CD4-positive, alpha-beta memory T cell (primary cell): ENCODE data around the gene AK8. TPM values are rescaled to one million over a fixed set of nuclear protein-coding genes. Genes with fewer than 3 reads are reported as not detected.

Source experiments
- CTCF ChIA-PET: fragments of 350-600 bp; sonication (Branson Sonifier 250); formaldehyde crosslinking; loops from one replicate; lab custom pipeline; 2021; ENCODE audit warnings: inconsistent platforms; ENCODE audit not compliant: partially characterized antibody; lab: Charles Lee
- POLR2A ChIA-PET: fragments of 350-600 bp; sonication (Branson Sonifier 250); formaldehyde crosslinking; loops from one replicate; lab custom pipeline; 2021; ENCODE audit not compliant: partially characterized antibody; lab: Charles Lee
- DNase-seq, 5 donors: peaks; one replicate each; pipeline versions ENCODE4 v3.0.0 to v3.0.0-alpha.2; 2020 to 2022; ENCODE audit warnings: mixed read lengths in 1 of 5
- H3K27ac ChIP-seq: one replicate; pipeline ENCODE4 v1.7.0; 2013; ENCODE audit warnings: low read depth, low read length
- H3K27me3 ChIP-seq: 2 replicates; pipeline ENCODE4 v1.7.0; 2013; ENCODE audit warnings: mild to moderate bottlenecking, low read length, moderate library complexity; ENCODE audit not compliant: insufficient read depth
- H3K36me3 ChIP-seq: 2 replicates; pipeline ENCODE4 v1.7.0; 2013; ENCODE audit warnings: mild to moderate bottlenecking, low read length, moderate library complexity; ENCODE audit not compliant: insufficient read depth
- H3K4me1 ChIP-seq: 2 replicates; pipeline ENCODE4 v1.7.0; 2013; ENCODE audit warnings: mild to moderate bottlenecking, low read length, moderate library complexity; ENCODE audit not compliant: insufficient read depth
- H3K4me3 ChIP-seq, 2 donors: one replicate each; pipeline ENCODE4 v1.7.0; 2013; ENCODE audit warnings: low read length in 2 of 2, mild to moderate bottlenecking in 1 of 2
- H3K9me3 ChIP-seq, 2 donors: one replicate each; pipeline ENCODE4 v1.7.0; 2013; ENCODE audit warnings: low read length in 2 of 2, control low read depth in 1 of 2; ENCODE audit not compliant: control insufficient read depth in 1 of 2
- H3K27ac Mint-ChIP-seq, 7 donors: one replicate each; pipeline ENCODE4 v1.8.0; 2020 to 2021; ENCODE audit warnings: mixed read lengths in 7 of 7, mild to moderate bottlenecking in 6 of 7, inconsistent platforms in 3 of 7, moderate library complexity in 3 of 7
- H3K27me3 Mint-ChIP-seq, 2 donors: one replicate each; pipeline ENCODE4 v1.8.0; 2020 to 2021; ENCODE audit warnings: mixed read lengths in 2 of 2
- H3K36me3 Mint-ChIP-seq, 2 donors: one replicate each; pipeline ENCODE4 v1.8.0; 2020 to 2021; ENCODE audit warnings: mixed read lengths in 2 of 2, inconsistent platforms in 1 of 2, mild to moderate bottlenecking in 1 of 2
- H3K4me1 Mint-ChIP-seq, 4 donors: one replicate each; pipeline ENCODE4 v1.8.0; 2020 to 2021; ENCODE audit warnings: mixed read lengths in 4 of 4, mild to moderate bottlenecking in 1 of 4
- H3K4me3 Mint-ChIP-seq, 8 donors: one replicate each; pipeline ENCODE4 v1.8.0; 2020 to 2021; ENCODE audit warnings: mixed read lengths in 8 of 8, mild to moderate bottlenecking in 7 of 8, moderate library complexity in 6 of 8, inconsistent platforms in 3 of 8
- H3K9me3 Mint-ChIP-seq, 8 donors: one replicate each; pipeline ENCODE4 v1.8.0; 2020 to 2021; ENCODE audit warnings: mixed read lengths in 8 of 8, mild to moderate bottlenecking in 5 of 8, inconsistent platforms in 3 of 8, moderate library complexity in 1 of 8
- intact Hi-C: fragments of 100-400 bp; cut with micrococcal nuclease; formaldehyde crosslinking; loops from one replicate; pipeline ENCODE4 v1.15.1; 2023
- polyA plus RNA-seq, 2 donors: library from polyadenylated mRNA; unstranded; fragments of 300-500 nt; fragmentation: Illumina TruSeq; gene quantifications; one replicate each; pipeline ENCODE4 v1.2.3, GENCODE V29; 2021
- total RNA-seq, 2 experiments: library from RNA; stranded (reverse); gene quantifications; one replicate each; pipeline ENCODE4 v1.2.3, GENCODE V29; 2021

The AK8 gene
- total and polyA plus RNA-seq, 4 experiments from 2014 or later, result 0.28 TPM; not detected in 3

DNA sequence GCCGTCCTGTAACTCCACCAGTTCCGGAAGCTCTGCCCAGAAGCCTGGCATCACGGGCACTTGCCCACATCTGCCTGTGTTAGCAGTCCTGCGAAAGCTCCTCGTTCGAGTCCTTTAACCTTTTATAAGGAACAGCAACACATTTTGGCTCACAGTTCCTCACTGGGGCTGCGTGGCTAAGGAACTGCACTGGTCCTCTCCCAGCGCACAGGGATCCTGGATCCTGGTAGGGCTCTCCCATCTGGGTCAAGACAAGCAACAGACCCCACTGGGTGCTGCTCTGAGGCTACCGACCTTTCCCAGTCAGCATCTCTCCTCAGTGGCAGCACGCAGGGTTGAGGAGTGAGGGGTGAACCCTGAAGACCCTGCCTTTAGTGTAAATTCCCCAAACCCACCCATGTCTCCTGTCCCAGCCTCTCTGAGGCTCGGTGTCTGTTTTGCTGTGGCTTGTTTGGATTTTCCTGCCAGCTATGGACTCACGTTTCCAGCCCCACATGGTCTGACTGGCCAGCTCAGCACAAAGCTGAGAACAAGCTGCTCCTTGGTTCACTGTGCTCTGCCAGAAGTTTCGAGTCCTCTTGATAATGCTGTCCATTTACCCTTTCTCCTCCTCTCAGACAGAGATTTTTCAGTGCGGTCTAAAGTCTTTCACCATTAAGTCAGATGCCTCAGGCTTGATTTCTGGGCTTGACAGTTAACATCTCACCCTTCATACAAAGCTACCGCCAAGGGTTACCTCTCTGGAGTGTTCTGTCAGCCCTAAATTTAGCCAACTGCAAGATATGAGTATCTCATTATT, 80.0 kb downstream of the AK8 start:
- no peak for DNase-seq
- Mint-ChIP-seq H3K4me1 (peaks cover 1 to 6% (median 4%) of the 10 kb centered on the region in 4 donors), H3K27ac (no peak overlapping the region), H3K27me3 (peaks cover 25 to 53% of the 10 kb centered on the region in 2 donors), H3K36me3 (no peaks in the 10 kb centered on the region), H3K9me3 (peaks cover 0 to 1% (median 0%) of the 10 kb centered on the region in 8 donors), H3K4me3 (no peak overlapping the region)
- Histone ChIP-seq H3K9me3 (no peaks in the 10 kb centered on the region), H3K27me3 (peaks cover 5% of the 10 kb centered on the region), H3K27ac (no peak overlapping the region), H3K36me3 (no peaks in the 10 kb centered on the region), H3K4me3 (no peak overlapping the region), H3K4me1 (peaks cover 7% of the 10 kb centered on the region)
- ChIA-PET CTCF (interaction anchor here (3.6 kb wide), 1 partner anchor 290 kb away, joined by 23 read pairs; no protein-coding TSS in a partner anchor), POLR2A (no interaction called here)
- intact Hi-C loops, result no loop called here

DNA sequence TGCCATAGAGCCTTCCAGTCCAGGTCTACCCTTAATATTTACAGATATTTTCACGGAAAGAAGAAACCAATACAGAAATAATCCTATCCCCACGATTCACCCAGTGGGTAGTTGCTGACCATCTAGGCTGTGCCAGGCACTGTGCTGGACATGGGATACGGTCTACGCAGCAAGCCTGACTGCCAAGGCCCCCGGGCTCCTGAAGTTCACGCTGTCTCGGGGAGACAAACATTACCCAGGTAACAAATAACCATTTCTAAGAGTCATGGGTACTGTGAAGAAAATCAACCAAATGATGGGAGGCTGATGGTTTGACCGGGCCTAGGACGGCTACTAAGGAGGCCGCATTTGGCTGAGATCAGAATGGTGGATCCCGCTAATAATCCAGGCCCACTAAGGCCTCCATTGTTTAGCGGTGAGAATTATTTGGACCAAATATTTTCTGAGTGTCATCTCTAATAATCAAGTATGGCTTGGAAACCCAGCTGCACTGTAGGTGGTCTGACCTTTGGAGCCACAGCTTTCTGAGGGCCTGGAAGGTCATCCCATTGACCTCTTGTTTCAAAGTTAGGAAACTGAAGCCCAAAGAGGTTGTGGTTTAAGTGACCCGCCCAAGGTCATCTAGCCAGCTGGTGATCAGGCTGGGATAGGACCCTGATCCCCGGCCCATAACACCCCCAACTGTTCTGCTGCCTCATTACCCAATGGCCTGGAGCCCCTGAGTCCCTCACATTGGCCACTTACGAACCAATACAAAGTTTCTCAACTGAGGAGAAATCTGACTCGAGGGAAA, 82.4 kb downstream of the AK8 start:
- peaks cover 21 to 43% of the 10 kb centered on the region in 2 donors for H3K27me3 Mint-ChIP-seq
- DNase-seq, result no peak
- Histone ChIP-seq H3K27me3 (peaks cover 5% of the 10 kb centered on the region), H3K27ac (no peak overlapping the region), H3K4me1 (peaks cover 7% of the 10 kb centered on the region), H3K9me3 (no peaks in the 10 kb centered on the region), H3K36me3 (no peaks in the 10 kb centered on the region), H3K4me3 (no peak overlapping the region)
- peaks cover 0 to 6% (median 4%) of the 10 kb centered on the region in 4 donors for H3K4me1 Mint-ChIP-seq
- H3K4me3 Mint-ChIP-seq, result no peak overlapping the region
- H3K27ac Mint-ChIP-seq, result no peak overlapping the region
- ChIA-PET CTCF (interaction anchor here (0.6 kb wide), 1 partner anchor 52 kb away, joined by 3 read pairs; no protein-coding TSS in a partner anchor), POLR2A (no interaction called here)
- intact Hi-C loops, result no loop called here
- H3K9me3 Mint-ChIP-seq, result no peaks in the 10 kb centered on the region
- no peaks in the 10 kb centered on the region for H3K36me3 Mint-ChIP-seq

- ChIA-PET CTCF (interaction anchor here (0.5 to 0.6 kb wide), 2 partner anchors 51 to 382 kb away, joined by 3 read pairs; no protein-coding TSS in a partner anchor), POLR2A (no interaction called here)
- H3K27ac Mint-ChIP-seq, result no peak overlapping the region
- Histone ChIP-seq H3K4me3 (no peak overlapping the region), H3K9me3 (no peaks in the 10 kb centered on the region), H3K27me3 (peaks cover 5% of the 10 kb centered on the region), H3K36me3 (no peaks in the 10 kb centered on the region), H3K27ac (no peak overlapping the region), H3K4me1 (peaks cover 4% of the 10 kb centered on the region)
- no peaks in the 10 kb centered on the region for H3K4me1 Mint-ChIP-seq
- DNase-seq, result no peak
- H3K36me3 Mint-ChIP-seq, result no peaks in the 10 kb centered on the region
- intact Hi-C loops, result no loop called here
- no peaks in the 10 kb centered on the region for H3K9me3 Mint-ChIP-seq
- no peak overlapping the region for H3K4me3 Mint-ChIP-seq
- peaks cover 18 to 37% of the 10 kb centered on the region in 2 donors for H3K27me3 Mint-ChIP-seq
Measured at GRCh38 chr9:132794730-132795380, 83.2 kb downstream of the AK8 start.

DNA sequence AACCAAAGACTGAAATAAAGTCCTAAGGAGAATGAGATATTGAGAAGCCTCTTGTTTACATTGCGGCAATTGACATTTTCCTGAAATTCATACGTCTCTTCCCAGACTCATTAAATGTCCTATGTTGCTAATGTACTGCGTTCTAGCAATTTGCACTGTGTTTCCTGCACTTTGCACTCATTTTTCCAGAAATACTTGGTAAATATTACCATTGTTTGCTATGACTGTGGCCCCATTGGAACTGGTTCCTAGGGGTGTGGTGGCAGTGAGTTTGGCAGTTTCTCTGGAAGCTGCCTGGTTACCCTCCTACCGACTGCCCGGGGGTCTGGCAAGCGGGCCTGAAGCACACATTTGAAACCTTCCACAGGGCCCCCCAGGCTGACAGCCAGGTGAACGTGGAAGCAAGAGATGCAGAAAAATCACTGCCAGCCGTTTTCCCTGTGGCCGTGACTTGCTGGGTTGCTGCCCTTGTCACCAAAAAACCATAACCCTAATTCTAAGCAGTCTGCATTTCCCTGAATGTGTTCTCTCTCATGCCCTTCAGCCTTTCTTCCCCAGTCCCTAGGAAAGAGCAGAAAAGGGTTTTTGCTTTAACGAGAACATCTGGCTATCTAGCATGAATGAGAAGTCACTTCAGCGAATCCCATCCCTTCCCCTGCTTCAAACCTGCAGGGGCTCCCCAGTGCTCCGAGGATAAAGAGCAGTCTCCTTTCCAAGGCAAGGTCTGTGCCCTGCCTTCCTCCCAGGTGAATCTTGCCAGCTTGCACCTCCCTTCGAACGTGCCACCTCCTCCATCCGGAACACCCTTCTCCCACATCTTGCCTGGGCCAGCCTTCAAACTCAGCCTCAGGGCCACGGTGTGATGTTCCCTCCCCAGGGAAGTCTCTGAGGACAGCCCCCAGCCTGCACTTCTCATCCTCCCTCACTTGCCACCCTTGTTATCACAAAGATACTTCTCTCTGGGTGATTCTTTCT, 84.2 kb downstream of the AK8 start:
- CTCF ChIA-PET, result no interaction called here

GRCh38 chr9:132792547-132792946, 85.5 kb downstream of the AK8 start:
- ChIA-PET POLR2A (interaction anchor here (1.1 kb wide), 1 partner anchor 23 kb away, joined by 3 read pairs; no protein-coding TSS in a partner anchor), CTCF (no interaction called here)
- Mint-ChIP-seq H3K4me1 (no peaks in the 10 kb centered on the region), H3K27me3 (peaks cover 19 to 31% of the 10 kb centered on the region in 2 donors), H3K36me3 (no peaks in the 10 kb centered on the region), H3K9me3 (peaks cover 0 to 12% (median 5%) of the 10 kb centered on the region in 8 donors), H3K4me3 (no peak overlapping the region), H3K27ac (no peak overlapping the region)
- intact Hi-C loops, result no loop called here
- Histone ChIP-seq H3K4me3 (no peak overlapping the region), H3K27me3 (peaks cover 5% of the 10 kb centered on the region), H3K36me3 (no peaks in the 10 kb centered on the region), H3K27ac (no peak overlapping the region), H3K9me3 (no peaks in the 10 kb centered on the region), H3K4me1 (no peaks in the 10 kb centered on the region)
- no peak for DNase-seq

More for the DNA sequence above, 84.2 kb downstream of the AK8 start:
- Mint-ChIP-seq H3K9me3 (peaks cover 0 to 2% (median 0%) of the 10 kb centered on the region in 8 donors), H3K27me3 (peaks cover 17 to 37% of the 10 kb centered on the region in 2 donors), H3K4me3 (no peak overlapping the region), H3K36me3 (no peaks in the 10 kb centered on the region), H3K27ac (peak overlapping the region in 2 of 7 donors; percentile 50 to 66), H3K4me1 (no peaks in the 10 kb centered on the region)
- Histone ChIP-seq H3K36me3 (no peaks in the 10 kb centered on the region), H3K27ac (no peak overlapping the region), H3K4me1 (no peaks in the 10 kb centered on the region), H3K4me3 (no peak overlapping the region), H3K9me3 (no peaks in the 10 kb centered on the region), H3K27me3 (peaks cover 5% of the 10 kb centered on the region)
- intact Hi-C loops, result no loop called here
- POLR2A ChIA-PET, result no interaction called here
- DNase-seq, result no peak

DNA sequence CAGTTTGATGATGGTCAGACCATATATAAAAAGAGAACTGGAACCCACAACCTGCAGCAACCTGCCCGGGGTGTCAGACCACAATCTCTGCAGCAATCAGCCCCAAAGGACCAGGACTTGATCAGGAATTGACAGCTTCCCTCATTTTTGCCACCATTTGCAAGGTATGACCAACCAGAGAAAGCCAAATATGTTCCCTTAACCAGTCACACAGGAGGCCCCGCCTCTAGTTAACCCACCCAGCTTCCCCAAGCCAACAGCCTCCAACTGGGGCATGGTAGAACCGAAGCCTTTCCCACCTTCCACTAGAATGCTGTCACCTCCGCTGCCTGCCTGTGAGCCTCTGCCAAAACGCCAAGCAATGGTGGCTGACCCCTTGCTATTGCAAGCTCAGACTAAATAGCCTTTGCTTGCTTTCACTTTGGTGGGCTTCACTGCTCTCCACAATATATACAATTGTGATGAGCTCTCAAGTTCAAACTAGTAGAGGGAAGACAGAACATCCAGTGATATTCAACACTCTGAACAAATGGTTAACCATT, 86.3 kb downstream of the AK8 start:
- no peak overlapping the region for H3K27ac Mint-ChIP-seq
- peaks cover 0 to 14% (median 6%) of the 10 kb centered on the region in 8 donors for H3K9me3 Mint-ChIP-seq
- ChIA-PET CTCF (no interaction called here), POLR2A (interaction anchor here (1.1 kb wide), 1 partner anchor 22 kb away, joined by 3 read pairs; no protein-coding TSS in a partner anchor)
- Histone ChIP-seq H3K4me1 (no peaks in the 10 kb centered on the region), H3K9me3 (no peaks in the 10 kb centered on the region), H3K27ac (no peak overlapping the region), H3K4me3 (no peak overlapping the region), H3K36me3 (no peaks in the 10 kb centered on the region), H3K27me3 (peaks cover 5% of the 10 kb centered on the region)
- H3K36me3 Mint-ChIP-seq, result no peaks in the 10 kb centered on the region
- DNase-seq, result no peak
- peaks cover 22 to 26% of the 10 kb centered on the region in 2 donors for H3K27me3 Mint-ChIP-seq
- H3K4me1 Mint-ChIP-seq, result no peaks in the 10 kb centered on the region
- no peak overlapping the region for H3K4me3 Mint-ChIP-seq
- intact Hi-C loops, result no loop called here
